ENCODE measurements around the gene TKFC.

The TKFC gene

DNA sequence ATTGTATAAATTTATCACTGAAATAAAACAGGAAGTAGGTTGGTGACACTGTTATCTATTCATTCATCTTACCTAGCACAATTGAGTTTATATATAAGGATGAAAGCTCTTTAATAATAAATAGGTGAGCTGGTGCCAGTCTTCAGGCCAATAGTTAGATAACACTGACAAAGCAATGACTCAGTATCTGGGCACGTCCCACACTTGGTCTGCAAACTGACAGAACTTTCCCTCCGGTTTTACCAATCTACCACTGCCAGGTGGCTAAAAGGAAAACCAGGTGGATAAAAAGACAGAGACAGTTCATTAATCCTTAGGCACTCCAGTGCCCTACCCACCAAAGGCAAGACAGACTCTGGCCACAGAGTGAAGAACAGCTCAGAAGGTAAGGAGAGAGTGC, 17.8 kb upstream of the TKFC start (continued):
- TF ChIP-seq ZFP30 (CRISPR knock-in tag; IDR thresholded peaks at IDR 0.05) (no peak), PPARA (CRISPR knock-in tag; IDR thresholded peaks at IDR 0.05; ENCODE audit: borderline replicate concordance) (no peak)
- TF ChIP-seq, protein P1, sequence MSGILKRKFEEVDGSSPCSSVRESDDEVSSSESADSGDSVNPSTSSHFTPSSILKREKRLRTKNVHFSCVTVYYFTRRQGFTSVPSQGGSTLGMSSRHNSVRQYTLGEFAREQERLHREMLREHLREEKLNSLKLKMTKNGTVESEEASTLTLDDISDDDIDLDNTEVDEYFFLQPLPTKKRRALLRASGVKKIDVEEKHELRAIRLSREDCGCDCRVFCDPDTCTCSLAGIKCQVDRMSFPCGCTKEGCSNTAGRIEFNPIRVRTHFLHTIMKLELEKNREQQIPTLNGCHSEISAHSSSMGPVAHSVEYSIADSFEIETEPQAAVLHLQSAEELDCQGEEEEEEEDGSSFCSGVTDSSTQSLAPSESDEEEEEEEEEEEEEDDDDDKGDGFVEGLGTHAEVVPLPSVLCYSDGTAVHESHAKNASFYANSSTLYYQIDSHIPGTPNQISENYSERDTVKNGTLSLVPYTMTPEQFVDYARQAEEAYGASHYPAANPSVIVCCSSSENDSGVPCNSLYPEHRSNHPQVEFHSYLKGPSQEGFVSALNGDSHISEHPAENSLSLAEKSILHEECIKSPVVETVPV (CRISPR knock-in tag; IDR thresholded peaks at IDR 0.05): no peak
- TF ChIP-seq, protein P2, sequence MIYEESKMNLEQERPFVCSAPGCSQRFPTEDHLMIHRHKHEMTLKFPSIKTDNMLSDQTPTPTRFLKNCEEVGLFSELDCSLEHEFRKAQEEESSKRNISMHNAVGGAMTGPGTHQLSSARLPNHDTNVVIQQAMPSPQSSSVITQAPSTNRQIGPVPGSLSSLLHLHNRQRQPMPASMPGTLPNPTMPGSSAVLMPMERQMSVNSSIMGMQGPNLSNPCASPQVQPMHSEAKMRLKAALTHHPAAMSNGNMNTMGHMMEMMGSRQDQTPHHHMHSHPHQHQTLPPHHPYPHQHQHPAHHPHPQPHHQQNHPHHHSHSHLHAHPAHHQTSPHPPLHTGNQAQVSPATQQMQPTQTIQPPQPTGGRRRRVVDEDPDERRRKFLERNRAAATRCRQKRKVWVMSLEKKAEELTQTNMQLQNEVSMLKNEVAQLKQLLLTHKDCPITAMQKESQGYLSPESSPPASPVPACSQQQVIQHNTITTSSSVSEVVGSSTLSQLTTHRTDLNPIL (CRISPR knock-in tag; IDR thresholded peaks at IDR 0.05; ENCODE audit: low read depth): no peak

DNA sequence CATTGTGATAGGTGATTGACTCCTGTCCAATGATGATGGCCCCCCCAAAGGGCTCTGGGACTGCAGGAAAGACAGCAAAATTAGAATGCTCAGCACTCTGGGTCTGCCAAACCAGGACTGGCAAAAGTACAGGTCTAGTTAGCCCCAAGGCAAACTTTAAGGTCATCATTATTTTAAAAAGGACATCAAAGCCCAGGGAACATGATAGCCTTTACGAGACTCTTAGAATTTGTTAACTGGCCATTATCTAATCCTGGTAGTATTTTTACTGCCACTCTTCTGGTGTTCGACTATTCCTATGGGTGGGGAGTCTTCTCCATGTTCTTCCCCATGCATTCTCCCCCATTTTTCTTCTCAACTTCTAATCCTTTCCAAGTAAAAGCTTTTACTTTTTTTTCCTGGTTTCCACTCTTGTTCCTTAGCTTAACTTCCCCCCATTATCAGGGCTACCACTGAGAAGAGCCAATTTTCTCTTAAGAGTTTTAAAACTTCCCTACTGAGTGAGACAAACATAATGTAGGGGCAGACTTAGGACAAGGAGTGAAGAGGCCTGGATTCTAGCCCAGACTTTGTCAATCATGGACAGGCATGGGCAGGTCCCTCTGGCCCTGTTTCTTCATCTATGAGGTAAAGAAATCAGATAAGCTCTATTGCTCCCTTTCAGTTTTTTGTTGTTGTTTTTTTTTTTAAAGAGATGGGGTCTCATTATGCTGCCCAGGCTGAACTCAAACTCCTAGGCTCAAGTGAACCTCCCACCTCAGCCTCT, 7.2 kb upstream of the TKFC start:
- no peak for TF ChIP-seq ZNF565 (CRISPR knock-in tag; conservative IDR thresholded peaks at IDR 0.05; ENCODE audit: low read depth)
- no peak for TF ChIP-seq TCF4 (CRISPR knock-in tag; IDR thresholded peaks at IDR 0.05; ENCODE audit: borderline replicate concordance)
- TF ChIP-seq RARB (CRISPR knock-in tag; IDR thresholded peaks at IDR 0.05): no peak
- TF ChIP-seq ARNTL (CRISPR knock-in tag; IDR thresholded peaks at IDR 0.05; ENCODE audit: borderline replicate concordance, low read depth): no peak
- no peak for TF ChIP-seq ISL1 (CRISPR knock-in tag; IDR thresholded peaks at IDR 0.05)
- no peak for TF ChIP-seq ESRRG (CRISPR knock-in tag; IDR thresholded peaks at IDR 0.05)
- no peak for TF ChIP-seq BACH2 (CRISPR knock-in tag; IDR thresholded peaks at IDR 0.05; ENCODE audit: borderline replicate concordance)
- TF ChIP-seq ZNF70 (CRISPR knock-in tag; IDR thresholded peaks at IDR 0.05): no peak
- no peak for TF ChIP-seq ZFP30 (CRISPR knock-in tag; IDR thresholded peaks at IDR 0.05)
- TF ChIP-seq GLIS3 (CRISPR knock-in tag; IDR thresholded peaks at IDR 0.05): no peak
- TF ChIP-seq OSR1 (CRISPR knock-in tag; IDR thresholded peaks at IDR 0.05): no peak
- TF ChIP-seq, protein P1 (CRISPR knock-in tag; IDR thresholded peaks at IDR 0.05): no peak
- TF ChIP-seq, protein P2 (CRISPR knock-in tag; IDR thresholded peaks at IDR 0.05; ENCODE audit: low read depth): no peak
- TF ChIP-seq ZFP3 (CRISPR knock-in tag; IDR thresholded peaks at IDR 0.05): no peak
- no peak for TF ChIP-seq SNAI2 (CRISPR knock-in tag; IDR thresholded peaks at IDR 0.05)
- ATAC-seq: no peak

DNA sequence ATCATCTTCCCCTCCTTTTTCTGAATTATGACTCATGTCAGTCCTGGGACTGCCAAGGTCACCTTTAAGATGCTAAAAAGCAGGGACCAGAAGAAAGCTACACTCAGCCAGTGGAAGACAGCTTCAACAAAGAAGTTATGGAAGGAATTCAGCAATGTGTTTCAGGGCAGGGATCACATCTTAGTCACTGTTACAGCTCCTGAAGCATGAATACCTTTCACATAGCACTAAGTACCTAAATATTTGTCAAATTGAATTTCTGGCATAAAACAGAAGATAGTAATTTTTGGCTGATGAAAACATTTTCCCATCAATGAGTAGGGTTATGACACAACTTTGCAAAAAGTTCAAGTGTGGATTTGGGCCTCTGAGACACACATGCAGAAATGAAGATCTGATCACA, 5.4 kb upstream of the TKFC start:
- TF ChIP-seq SNAI2 (CRISPR knock-in tag; IDR thresholded peaks at IDR 0.05) (no peak), ISL1 (CRISPR knock-in tag; IDR thresholded peaks at IDR 0.05) (peak; percentile 80)
- peak; percentile 71 for ATAC-seq

DNA sequence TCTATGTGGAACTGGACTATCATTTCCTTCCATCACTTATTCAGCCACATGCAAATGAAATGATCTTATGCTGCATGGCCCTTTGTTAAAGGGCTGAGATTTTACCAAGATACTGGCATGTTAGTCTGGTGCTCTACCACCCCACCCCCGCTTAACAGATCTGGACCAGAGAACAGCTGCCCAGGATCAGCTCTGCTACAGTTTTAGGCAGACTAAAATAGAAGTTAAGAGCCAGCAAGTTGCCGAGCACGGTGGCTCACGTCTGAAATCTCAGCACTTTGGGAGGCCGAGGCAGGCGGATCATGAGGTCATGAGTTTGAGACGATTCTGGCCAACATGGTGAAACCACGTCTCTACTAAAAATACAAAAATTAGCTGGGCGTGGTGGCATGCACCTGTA, 4.7 kb upstream of the TKFC start:
- ATAC-seq: no peak
- TF ChIP-seq ZNF70 (CRISPR knock-in tag; IDR thresholded peaks at IDR 0.05) (no peak), GLIS3 (CRISPR knock-in tag; IDR thresholded peaks at IDR 0.05) (no peak), ZC3H10 (CRISPR knock-in tag; IDR thresholded peaks at IDR 0.05) (no peak), CSDC2 (CRISPR knock-in tag; IDR thresholded peaks at IDR 0.05) (no peak), ARNTL (CRISPR knock-in tag; IDR thresholded peaks at IDR 0.05; ENCODE audit: borderline replicate concordance, low read depth) (no peak), ISL1 (CRISPR knock-in tag; IDR thresholded peaks at IDR 0.05) (no peak), ZNF8 (CRISPR knock-in tag; IDR thresholded peaks at IDR 0.05) (no peak), ZFP30 (CRISPR knock-in tag; IDR thresholded peaks at IDR 0.05) (no peak), ZFP3 (CRISPR knock-in tag; IDR thresholded peaks at IDR 0.05) (no peak)
- TF ChIP-seq, protein P3, sequence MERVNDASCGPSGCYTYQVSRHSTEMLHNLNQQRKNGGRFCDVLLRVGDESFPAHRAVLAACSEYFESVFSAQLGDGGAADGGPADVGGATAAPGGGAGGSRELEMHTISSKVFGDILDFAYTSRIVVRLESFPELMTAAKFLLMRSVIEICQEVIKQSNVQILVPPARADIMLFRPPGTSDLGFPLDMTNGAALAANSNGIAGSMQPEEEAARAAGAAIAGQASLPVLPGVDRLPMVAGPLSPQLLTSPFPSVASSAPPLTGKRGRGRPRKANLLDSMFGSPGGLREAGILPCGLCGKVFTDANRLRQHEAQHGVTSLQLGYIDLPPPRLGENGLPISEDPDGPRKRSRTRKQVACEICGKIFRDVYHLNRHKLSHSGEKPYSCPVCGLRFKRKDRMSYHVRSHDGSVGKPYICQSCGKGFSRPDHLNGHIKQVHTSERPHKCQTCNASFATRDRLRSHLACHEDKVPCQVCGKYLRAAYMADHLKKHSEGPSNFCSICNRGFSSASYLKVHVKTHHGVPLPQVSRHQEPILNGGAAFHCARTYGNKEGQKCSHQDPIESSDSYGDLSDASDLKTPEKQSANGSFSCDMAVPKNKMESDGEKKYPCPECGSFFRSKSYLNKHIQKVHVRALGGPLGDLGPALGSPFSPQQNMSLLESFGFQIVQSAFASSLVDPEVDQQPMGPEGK (CRISPR knock-in tag; IDR thresholded peaks at IDR 0.05; ENCODE audit: borderline replicate concordance): no peak
- TF ChIP-seq, protein P4, sequence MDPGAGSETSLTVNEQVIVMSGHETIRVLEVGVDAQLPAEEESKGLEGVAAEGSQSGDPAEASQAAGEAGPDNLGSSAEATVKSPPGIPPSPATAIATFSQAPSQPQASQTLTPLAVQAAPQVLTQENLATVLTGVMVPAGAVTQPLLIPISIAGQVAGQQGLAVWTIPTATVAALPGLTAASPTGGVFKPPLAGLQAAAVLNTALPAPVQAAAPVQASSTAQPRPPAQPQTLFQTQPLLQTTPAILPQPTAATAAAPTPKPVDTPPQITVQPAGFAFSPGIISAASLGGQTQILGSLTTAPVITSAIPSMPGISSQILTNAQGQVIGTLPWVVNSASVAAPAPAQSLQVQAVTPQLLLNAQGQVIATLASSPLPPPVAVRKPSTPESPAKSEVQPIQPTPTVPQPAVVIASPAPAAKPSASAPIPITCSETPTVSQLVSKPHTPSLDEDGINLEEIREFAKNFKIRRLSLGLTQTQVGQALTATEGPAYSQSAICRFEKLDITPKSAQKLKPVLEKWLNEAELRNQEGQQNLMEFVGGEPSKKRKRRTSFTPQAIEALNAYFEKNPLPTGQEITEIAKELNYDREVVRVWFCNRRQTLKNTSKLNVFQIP (CRISPR knock-in tag; IDR thresholded peaks at IDR 0.05; ENCODE audit: borderline replicate concordance, low read depth): no peak
- TF ChIP-seq, protein P5, sequence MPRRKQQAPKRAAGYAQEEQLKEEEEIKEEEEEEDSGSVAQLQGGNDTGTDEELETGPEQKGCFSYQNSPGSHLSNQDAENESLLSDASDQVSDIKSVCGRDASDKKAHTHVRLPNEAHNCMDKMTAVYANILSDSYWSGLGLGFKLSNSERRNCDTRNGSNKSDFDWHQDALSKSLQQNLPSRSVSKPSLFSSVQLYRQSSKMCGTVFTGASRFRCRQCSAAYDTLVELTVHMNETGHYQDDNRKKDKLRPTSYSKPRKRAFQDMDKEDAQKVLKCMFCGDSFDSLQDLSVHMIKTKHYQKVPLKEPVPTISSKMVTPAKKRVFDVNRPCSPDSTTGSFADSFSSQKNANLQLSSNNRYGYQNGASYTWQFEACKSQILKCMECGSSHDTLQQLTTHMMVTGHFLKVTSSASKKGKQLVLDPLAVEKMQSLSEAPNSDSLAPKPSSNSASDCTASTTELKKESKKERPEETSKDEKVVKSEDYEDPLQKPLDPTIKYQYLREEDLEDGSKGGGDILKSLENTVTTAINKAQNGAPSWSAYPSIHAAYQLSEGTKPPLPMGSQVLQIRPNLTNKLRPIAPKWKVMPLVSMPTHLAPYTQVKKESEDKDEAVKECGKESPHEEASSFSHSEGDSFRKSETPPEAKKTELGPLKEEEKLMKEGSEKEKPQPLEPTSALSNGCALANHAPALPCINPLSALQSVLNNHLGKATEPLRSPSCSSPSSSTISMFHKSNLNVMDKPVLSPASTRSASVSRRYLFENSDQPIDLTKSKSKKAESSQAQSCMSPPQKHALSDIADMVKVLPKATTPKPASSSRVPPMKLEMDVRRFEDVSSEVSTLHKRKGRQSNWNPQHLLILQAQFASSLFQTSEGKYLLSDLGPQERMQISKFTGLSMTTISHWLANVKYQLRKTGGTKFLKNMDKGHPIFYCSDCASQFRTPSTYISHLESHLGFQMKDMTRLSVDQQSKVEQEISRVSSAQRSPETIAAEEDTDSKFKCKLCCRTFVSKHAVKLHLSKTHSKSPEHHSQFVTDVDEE (CRISPR knock-in tag; IDR thresholded peaks at IDR 0.05): no peak
- TF ChIP-seq, protein P2 (CRISPR knock-in tag; IDR thresholded peaks at IDR 0.05; ENCODE audit: low read depth): no peak

Data from SK-N-SH treated with all-trans-retinoic acid at 6 μM for 48 hours (cell line).